Ramos (cell line): Measurements from ENCODE around the gene RPL11.
"Not testable (repeated sequence)": the region's sequence is repeated elsewhere in the genome, so short reads cannot be mapped to it uniquely, and the experiment has no call there.

ENCODE experiments used
- in situ Hi-C: fragments of 300-500 bp; cut with MboI; formaldehyde crosslinking; loops from one replicate; pipeline ENCODE4 v1.14.3; 2022; ENCODE audit warnings: low sequenced_read_pairs; ENCODE audit not compliant: unreplicated experiment

RPL11 gene

GRCh38 chr1:23691499-23692307 lies at the start of gene RPL11:
Gene RPL11 (plus strand): TSS chr1:23691806. CDS start chr1:23691824, 18 bp downstream.
- in situ Hi-C loops, result no loop called here

GRCh38 chr1:23643736-23644554 lies 47.7 kb upstream of the RPL11 start:
- in situ Hi-C loops, result no loop called here

- in situ Hi-C loops, result no loop called here
Observed at GRCh38 chr1:23644555-23644866, 47.1 kb upstream of the RPL11 start.

- in situ Hi-C loops, result no loop called here
Observed at GRCh38 chr1:23645338-23645737, 46.3 kb upstream of the RPL11 start.

- in situ Hi-C loops, result no loop called here
Observed at GRCh38 chr1:23646091-23646490, 45.5 kb upstream of the RPL11 start.

- in situ Hi-C loops, result no loop called here
Observed at GRCh38 chr1:23646541-23646940, 45.1 kb upstream of the RPL11 start.

- in situ Hi-C loops, result no loop called here
Observed at GRCh38 chr1:23648576-23648975, 43.0 kb upstream of the RPL11 start.

GRCh38 chr1:23649157-23649556 lies 42.4 kb upstream of the RPL11 start:
- in situ Hi-C loops, result not testable (repeated sequence)

GRCh38 chr1:23650344-23650990 lies 41.1 kb upstream of the RPL11 start:
- in situ Hi-C loops, result no loop called here

- in situ Hi-C loops, result no loop called here
Observed at GRCh38 chr1:23651069-23651808, 40.4 kb upstream of the RPL11 start.

GRCh38 chr1:23657659-23658275 lies 33.8 kb upstream of the RPL11 start:
- in situ Hi-C loops, result no loop called here

GRCh38 chr1:23660671-23661070 lies 30.9 kb upstream of the RPL11 start:
- in situ Hi-C loops, result no loop called here

- in situ Hi-C loops, result no loop called here
Observed at GRCh38 chr1:23661887-23662286, 29.7 kb upstream of the RPL11 start.

GRCh38 chr1:23664837-23665795 lies 26.5 kb upstream of the RPL11 start:
- in situ Hi-C loops, result no loop called here

GRCh38 chr1:23667411-23667810 lies 24.2 kb upstream of the RPL11 start:
- in situ Hi-C loops, result no loop called here

- in situ Hi-C loops, result no loop called here
Observed at GRCh38 chr1:23670709-23671108, 20.9 kb upstream of the RPL11 start.

- in situ Hi-C loops, result no loop called here
Observed at GRCh38 chr1:23673086-23673813, 18.4 kb upstream of the RPL11 start.

GRCh38 chr1:23679815-23680214 lies 11.8 kb upstream of the RPL11 start:
- in situ Hi-C loops, result no loop called here
